HepG2 (cell line): ENCODE results near the gene ACBD6. TPM values are rescaled to one million over a fixed set of nuclear protein-coding genes. Genes with fewer than 3 reads are reported as not detected.

Experiments
- ATAC-seq: fragments of 200-7000 bp; cut with Tn5 transposase; 3 replicates; pipeline ENCODE4 v1.9.1; 2020; ENCODE audit warnings: mild to moderate bottlenecking, moderate library complexity
- BruUV-seq: library from RNA; stranded (reverse); fragments of 400-500 nt; replicated peaks from 2 replicates; lab custom pipeline; 2021; lab: Mats Ljungman, UMichigan
- CTCF ChIA-PET: fragments of 300-600 bp; formaldehyde crosslinking; extraction: SDS; loops from one replicate; lab custom pipeline; 2021; ENCODE audit warnings: low total read pairs, inconsistent platforms, low intra/inter-chr PET ratio; lab: Yijun Ruan, JAX
- POLR2A ChIA-PET: fragments of 350-600 bp; sonication (Branson Sonifier 250); formaldehyde crosslinking; loops from one replicate; lab custom pipeline; 2020; ENCODE audit warnings: antibody characterized with exemption, inconsistent platforms; lab: Yijun Ruan, JAX
- DNase-seq: peaks from one replicate; pipeline ENCODE4 v3.0.0-alpha.2; 2015; ENCODE audit warnings: low spot score
- FAIRE-seq: peaks from 3 replicates; lab custom pipeline; 2011; peaks lifted over from hg19 to GRCh38; lab: Jason Lieb, UNC
- H2AFZ ChIP-seq: one replicate; pipeline ENCODE4 v1.6.1; 2011; ENCODE audit warnings: low read length, inconsistent platforms
- H3K27ac ChIP-seq: fragments of 300-600 bp; 3 replicates; pipeline ENCODE4 v1.8.0; 2011; ENCODE audit warnings: mixed run types, mild to moderate bottlenecking, mixed read lengths, low read length, inconsistent platforms; ENCODE audit not compliant: insufficient read depth; ENCODE audit errors: extremely low read length
- H3K27me3 ChIP-seq, 2 experiments: fragments of 200-600 bp in 1 of 2; 2 replicates in 1 of 2; 3 replicates in 1 of 2; pipeline versions ENCODE4 v1.6.0 to v1.8.0; 2011; ENCODE audit warnings: low read length in 2 of 2, mild to moderate bottlenecking in 2 of 2, moderate library complexity in 2 of 2, inconsistent platforms in 1 of 2; ENCODE audit not compliant: insufficient read depth in 2 of 2, control insufficient read depth in 1 of 2
- H3K36me3 ChIP-seq, 2 experiments: fragments of 200-600 bp in 1 of 2; replicated peaks in 1 of 2; 2 replicates in 1 of 2; 3 replicates in 1 of 2; pipeline versions ENCODE4 v1.5.1 to v1.8.0; 2011; ENCODE audit warnings: low read length in 2 of 2, inconsistent platforms in 1 of 2; ENCODE audit not compliant: insufficient read depth in 2 of 2, control insufficient read depth in 1 of 2
- H3K4me1 ChIP-seq: 2 replicates; pipeline ENCODE4 v1.5.1; 2012; ENCODE audit warnings: low read length, inconsistent platforms; ENCODE audit not compliant: insufficient read depth
- H3K4me2 ChIP-seq: 2 replicates; pipeline ENCODE4 v1.6.0; 2011; ENCODE audit warnings: low read depth, low read length, inconsistent platforms
- H3K4me3 ChIP-seq, 3 experiments: fragments of 200-600 bp in 1 of 3; sonication (generic), shearing (Covaris generic) in 1 of 3; replicated peaks in 1 of 3; 2 replicates each; pipeline ENCODE4 v1.5.1; 2011 to 2016; ENCODE audit warnings: low read length in 3 of 3, inconsistent platforms in 2 of 3, low read depth in 2 of 3, mild to moderate bottlenecking in 2 of 3, control low read depth in 1 of 3, mixed read lengths in 1 of 3; ENCODE audit not compliant: insufficient read depth in 1 of 3
- H3K79me2 ChIP-seq: one replicate; pipeline ENCODE4 v1.6.1; 2011; ENCODE audit warnings: low read length, inconsistent platforms; ENCODE audit not compliant: insufficient read depth
- H3K9ac ChIP-seq: 2 replicates; pipeline ENCODE4 v1.6.0; 2011; ENCODE audit warnings: mild to moderate bottlenecking, low read depth, low read length, inconsistent platforms; ENCODE audit not compliant: insufficient read depth
- H3K9me3 ChIP-seq: 2 replicates; pipeline ENCODE4 v1.5.1; 2012; ENCODE audit warnings: mild to moderate bottlenecking, low read length
- H4K20me1 ChIP-seq: 2 replicates; pipeline ENCODE4 v1.6.0; 2011; ENCODE audit warnings: inconsistent platforms, mild to moderate bottlenecking, low read length, moderate library complexity; ENCODE audit not compliant: insufficient read depth
- KMT2A ChIP-seq: sonication (generic); formaldehyde crosslinking; IDR thresholded peaks from 2 replicates; pipeline ENCODE4 v1.4.0; 2020; ENCODE audit warnings: missing genetic modification reagents
- WGBS: methylation state at CpG from one replicate; pipeline ENCODE4 v1.1.6; 2017; ENCODE audit warnings: low lambda C conversion rate; 5-methylcytosine and 5-hydroxymethylcytosine counted together
- in situ Hi-C: cut with HindIII; loops from 2 replicates; pipeline ENCODE4 v1.10.0; 2017; ENCODE audit warnings: low pct_unique_long_range_greater_than_20kb; ENCODE audit not compliant: extremely low pct_ligation_motif_present
- intact Hi-C: fragments of 100-400 bp; cut with micrococcal nuclease; formaldehyde crosslinking; loops from one replicate; pipeline ENCODE4 v1.10.0; 2022; ENCODE audit not compliant: unreplicated experiment
- polyA plus RNA-seq, 8 experiments: library from polyadenylated mRNA; depleted of rRNA in 3 of 8; stranded (reverse) in 7 of 8; unstranded in 1 of 8; fragments of >200 nt; fragmentation: Illumina TruSeq in 4 of 8; extraction: Trizol in 4 of 8; gene quantifications; 2 replicates each; pipeline versions ENCODE4 v1.2.1 to v1.2.3, GENCODE V29; 2011 to 2016; ENCODE audit warnings: low read depth in 4 of 8, missing spikeins in 1 of 8, mixed read lengths in 1 of 8; ENCODE audit not compliant: insufficient read depth in 1 of 8
- total RNA-seq, 5 experiments: library from RNA; depleted of rRNA; stranded (reverse); fragments of >200 nt; fragmentation: Illumina TruSeq; extraction: Trizol; gene quantifications; 2 replicates each; pipeline ENCODE4 v1.2.3, GENCODE V29; 2016; ENCODE audit warnings: low read depth in 1 of 5
- TF ChIP-seq, protein P1 (sequence below): sonication (generic); formaldehyde crosslinking; IDR thresholded peaks from 2 replicates; pipeline ENCODE4 v1.9.0; 2021; ENCODE audit warnings: mild to moderate bottlenecking, missing genetic modification reagents

Gene ACBD6
- total and polyA plus RNA-seq, 2 of the 13 experiments (the other 11 are each of a cell fraction or from before 2014, with no cell fraction given) = 33.5 to 47.2 TPM

DNA sequence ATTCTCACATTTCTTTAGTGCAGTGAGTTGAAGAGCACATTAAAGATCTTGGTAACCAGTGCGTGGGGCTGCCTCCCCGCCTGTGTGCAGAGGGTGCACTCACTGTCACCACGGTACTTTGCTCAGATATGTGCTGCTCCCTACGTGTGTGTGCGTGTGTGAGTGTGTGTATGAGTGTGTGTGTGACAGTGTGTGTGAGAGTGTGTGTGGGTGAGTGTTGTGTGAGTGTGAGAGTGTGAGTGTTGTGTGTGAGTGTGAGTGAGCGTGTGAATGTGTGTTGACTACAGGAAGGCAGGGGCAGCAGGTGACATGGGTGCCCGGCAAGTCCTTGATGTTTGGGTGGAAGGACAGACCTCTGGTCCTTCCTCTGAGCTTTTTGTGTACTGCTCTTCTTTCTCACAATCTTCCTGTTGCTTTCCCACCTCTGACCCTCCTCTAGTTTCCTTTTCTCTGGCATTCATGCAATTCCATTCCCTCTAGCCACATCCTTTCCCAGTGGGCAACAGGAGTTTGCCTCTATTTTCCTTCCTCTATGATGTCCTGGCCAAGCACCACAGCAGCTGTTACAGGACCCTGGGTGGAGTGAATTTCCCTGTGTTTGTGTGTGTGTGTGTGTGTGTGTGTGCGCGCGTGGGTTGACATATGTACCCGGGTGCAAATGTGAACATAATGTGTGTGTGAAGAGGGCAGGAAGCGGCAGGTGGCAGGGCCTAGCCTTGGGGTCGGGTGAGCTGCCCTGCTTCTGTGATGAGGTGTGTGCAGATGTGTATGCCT is 252.5 kb downstream of the ACBD6 start:
- Histone ChIP-seq H3K79me2 (no peaks in the 10 kb centered on the region), H3K36me3 (no peaks in the 10 kb centered on the region), H2AFZ (no peak overlapping the region), H4K20me1 (no peaks in the 10 kb centered on the region), H3K4me3 (peak overlapping the region in 1 of 3 experiments; percentile 1; a peak in 1 of 6 replicates), H3K27me3 (no peaks in the 10 kb centered on the region; a peak in 2 of 5 replicates), H3K9ac (no peak overlapping the region), H3K4me2 (peak overlapping the region; percentile 39; the same call in 1 of the 2 replicates), H3K4me1 (peaks cover 83% of the 10 kb centered on the region), H3K27ac (no peak overlapping the region), H3K9me3 (no peaks in the 10 kb centered on the region)
- FAIRE-seq (no peak), ATAC-seq (no peak), DNase-seq (no peak)
- BruUV-seq = no TSS peak
- intact Hi-C loops = loop anchor here (5.0 to 10.0 kb wide), 2 partner anchors 65 to 232 kb away; no protein-coding TSS in a partner anchor
- in situ Hi-C loops = loop anchor here (5.0 kb wide), 2 partner anchors 167 to 227 kb away; no protein-coding TSS in a partner anchor
- ChIA-PET CTCF (interaction anchor here (1.1 kb wide), 1 partner anchor 167 kb away, joined by 3 read pairs; no protein-coding TSS in a partner anchor), POLR2A (no interaction called here)
- WGBS = 26% methylated on average over 13 of the region's 13 CpGs
- TF ChIP-seq KMT2A (CRISPR knock-in tag) = no peak
- TF ChIP-seq, protein P1, sequence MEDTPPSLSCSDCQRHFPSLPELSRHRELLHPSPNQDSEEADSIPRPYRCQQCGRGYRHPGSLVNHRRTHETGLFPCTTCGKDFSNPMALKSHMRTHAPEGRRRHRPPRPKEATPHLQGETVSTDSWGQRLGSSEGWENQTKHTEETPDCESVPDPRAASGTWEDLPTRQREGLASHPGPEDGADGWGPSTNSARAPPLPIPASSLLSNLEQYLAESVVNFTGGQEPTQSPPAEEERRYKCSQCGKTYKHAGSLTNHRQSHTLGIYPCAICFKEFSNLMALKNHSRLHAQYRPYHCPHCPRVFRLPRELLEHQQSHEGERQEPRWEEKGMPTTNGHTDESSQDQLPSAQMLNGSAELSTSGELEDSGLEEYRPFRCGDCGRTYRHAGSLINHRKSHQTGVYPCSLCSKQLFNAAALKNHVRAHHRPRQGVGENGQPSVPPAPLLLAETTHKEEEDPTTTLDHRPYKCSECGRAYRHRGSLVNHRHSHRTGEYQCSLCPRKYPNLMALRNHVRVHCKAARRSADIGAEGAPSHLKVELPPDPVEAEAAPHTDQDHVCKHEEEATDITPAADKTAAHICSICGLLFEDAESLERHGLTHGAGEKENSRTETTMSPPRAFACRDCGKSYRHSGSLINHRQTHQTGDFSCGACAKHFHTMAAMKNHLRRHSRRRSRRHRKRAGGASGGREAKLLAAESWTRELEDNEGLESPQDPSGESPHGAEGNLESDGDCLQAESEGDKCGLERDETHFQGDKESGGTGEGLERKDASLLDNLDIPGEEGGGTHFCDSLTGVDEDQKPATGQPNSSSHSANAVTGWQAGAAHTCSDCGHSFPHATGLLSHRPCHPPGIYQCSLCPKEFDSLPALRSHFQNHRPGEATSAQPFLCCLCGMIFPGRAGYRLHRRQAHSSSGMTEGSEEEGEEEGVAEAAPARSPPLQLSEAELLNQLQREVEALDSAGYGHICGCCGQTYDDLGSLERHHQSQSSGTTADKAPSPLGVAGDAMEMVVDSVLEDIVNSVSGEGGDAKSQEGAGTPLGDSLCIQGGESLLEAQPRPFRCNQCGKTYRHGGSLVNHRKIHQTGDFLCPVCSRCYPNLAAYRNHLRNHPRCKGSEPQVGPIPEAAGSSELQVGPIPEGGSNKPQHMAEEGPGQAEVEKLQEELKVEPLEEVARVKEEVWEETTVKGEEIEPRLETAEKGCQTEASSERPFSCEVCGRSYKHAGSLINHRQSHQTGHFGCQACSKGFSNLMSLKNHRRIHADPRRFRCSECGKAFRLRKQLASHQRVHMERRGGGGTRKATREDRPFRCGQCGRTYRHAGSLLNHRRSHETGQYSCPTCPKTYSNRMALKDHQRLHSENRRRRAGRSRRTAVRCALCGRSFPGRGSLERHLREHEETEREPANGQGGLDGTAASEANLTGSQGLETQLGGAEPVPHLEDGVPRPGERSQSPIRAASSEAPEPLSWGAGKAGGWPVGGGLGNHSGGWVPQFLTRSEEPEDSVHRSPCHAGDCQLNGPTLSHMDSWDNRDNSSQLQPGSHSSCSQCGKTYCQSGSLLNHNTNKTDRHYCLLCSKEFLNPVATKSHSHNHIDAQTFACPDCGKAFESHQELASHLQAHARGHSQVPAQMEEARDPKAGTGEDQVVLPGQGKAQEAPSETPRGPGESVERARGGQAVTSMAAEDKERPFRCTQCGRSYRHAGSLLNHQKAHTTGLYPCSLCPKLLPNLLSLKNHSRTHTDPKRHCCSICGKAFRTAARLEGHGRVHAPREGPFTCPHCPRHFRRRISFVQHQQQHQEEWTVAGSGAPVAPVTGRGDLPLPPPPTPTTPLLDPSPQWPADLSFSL (CRISPR knock-in tag) = 0 out of 2 replicates have a peak, but pooled peaks have one; percentile 52
